ENCODE results near the gene LRP5.

GRCh38 chr11:68317147-68317785, 4.9 kb downstream of the LRP5 start:
- no peak for TF ChIP-seq CTCF (IDR thresholded peaks at IDR 0.05)
- TF ChIP-seq POLR2A (IDR thresholded peaks at IDR 0.05): no peak

All from thyroid gland (tissue), 4 donors.